ENCODE data around the gene MYRF. TPM values are rescaled to one million over a fixed set of nuclear protein-coding genes. Genes with fewer than 3 reads are reported as not detected.

MYRF gene
- polyA plus RNA-seq, 1 donor (not counting 4 experiments of a cell fraction or from before 2014, with no cell fraction given): 0.14 TPM

GRCh38 chr11:61793083-61793828 is 40.8 kb downstream of the MYRF start:
- DNase-seq (ENCODE audit: low read depth, low spot score): no peak
- H3K36me3 ChIP-seq (ENCODE audit: control insufficient read depth in 2 of 2, extremely low read depth in 1 of 2, insufficient read depth in 2 of 2, low read length in 2 of 2): peaks cover 18 to 26% of the 10 kb centered on the region in 2 experiments

GRCh38 chr11:61793829-61794204 is 41.4 kb downstream of the MYRF start:
- TF ChIP-seq EZH2 (IDR thresholded peaks at IDR 0.05; ENCODE audit: low read length) (no peak), CTCF (optimal IDR thresholded peaks at IDR 0.05 in 1 of 3, IDR thresholded peaks at IDR 0.05 in 1 of 3, conservative IDR thresholded peaks at IDR 0.05 in 1 of 3; ENCODE audit: extremely low read depth in 1 of 3, insufficient read depth in 2 of 3, low read length in 3 of 3) (no peak)
- Histone ChIP-seq H3K4me3 (ENCODE audit: control insufficient read depth in 2 of 3, extremely low read depth in 1 of 3, insufficient read depth in 2 of 3, low read depth in 1 of 3, low read length in 3 of 3) (peak overlapping the region; percentile 83 to 99 (median 95)), H3K27ac (ENCODE audit: control insufficient read depth, insufficient read depth, low read length) (peak overlapping the region; percentile 100), H4K20me1 (ENCODE audit: control insufficient read depth, extremely low read depth, insufficient read depth, low read length) (peaks cover 6% of the 10 kb centered on the region), H3K4me1 (ENCODE audit: control insufficient read depth, extremely low read depth, insufficient read depth, low read length) (peaks cover 11% of the 10 kb centered on the region), H3K9ac (ENCODE audit: control insufficient read depth, extremely low read depth, insufficient read depth, low read length) (peak overlapping the region; percentile 100), H2AFZ (ENCODE audit: control insufficient read depth, low read length) (no peak overlapping the region), H3K27me3 (ENCODE audit: control insufficient read depth, extremely low read depth, insufficient read depth, low read length) (no peaks in the 10 kb centered on the region), H3K4me2 (ENCODE audit: control insufficient read depth, extremely low read depth, insufficient read depth, low read depth, low read length) (peak overlapping the region; percentile 80), H3K36me3 (ENCODE audit: control insufficient read depth in 2 of 2, extremely low read depth in 1 of 2, insufficient read depth in 2 of 2, low read length in 2 of 2) (peaks cover 16 to 20% of the 10 kb centered on the region in 2 experiments), H3K9me3 (ENCODE audit: control insufficient read depth, low read depth, low read length) (no peaks in the 10 kb centered on the region), H3K79me2 (ENCODE audit: control insufficient read depth, insufficient read depth, low read length) (peaks cover 64% of the 10 kb centered on the region), H3K9me1 (ENCODE audit: control insufficient read depth, extremely low read depth, insufficient read depth, low read length) (no peaks in the 10 kb centered on the region)
- FAIRE-seq (no peak), DNase-seq (ENCODE audit: low read depth, low spot score) (no peak)
- dilution Hi-C loops (cut with MboI; ENCODE audit: extremely low pct_ligation_motif_present, low sequenced_read_pairs): no loop called here

More at GRCh38 chr11:61793083-61793828, 40.8 kb downstream of the MYRF start:
- Histone ChIP-seq H3K79me2 (ENCODE audit: control insufficient read depth, insufficient read depth, low read length) (peaks cover 64% of the 10 kb centered on the region), H4K20me1 (ENCODE audit: control insufficient read depth, extremely low read depth, insufficient read depth, low read length) (peaks cover 6% of the 10 kb centered on the region), H3K9me1 (ENCODE audit: control insufficient read depth, extremely low read depth, insufficient read depth, low read length) (no peaks in the 10 kb centered on the region), H3K9ac (ENCODE audit: control insufficient read depth, extremely low read depth, insufficient read depth, low read length) (peak overlapping the region; percentile 100), H3K9me3 (ENCODE audit: control insufficient read depth, low read depth, low read length) (no peaks in the 10 kb centered on the region), H3K4me3 (ENCODE audit: control insufficient read depth in 2 of 3, extremely low read depth in 1 of 3, insufficient read depth in 2 of 3, low read depth in 1 of 3, low read length in 3 of 3) (peak overlapping the region; percentile 83 to 99 (median 95)), H3K27me3 (ENCODE audit: control insufficient read depth, extremely low read depth, insufficient read depth, low read length) (no peaks in the 10 kb centered on the region), H3K4me2 (ENCODE audit: control insufficient read depth, extremely low read depth, insufficient read depth, low read depth, low read length) (peak overlapping the region; percentile 80), H3K27ac (ENCODE audit: control insufficient read depth, insufficient read depth, low read length) (peak overlapping the region; percentile 100), H2AFZ (ENCODE audit: control insufficient read depth, low read length) (peak overlapping the region; percentile 100), H3K4me1 (ENCODE audit: control insufficient read depth, extremely low read depth, insufficient read depth, low read length) (peaks cover 11% of the 10 kb centered on the region)
- FAIRE-seq: no peak
- TF ChIP-seq EZH2 (IDR thresholded peaks at IDR 0.05; ENCODE audit: low read length) (no peak), CTCF (optimal IDR thresholded peaks at IDR 0.05 in 1 of 3, IDR thresholded peaks at IDR 0.05 in 1 of 3, conservative IDR thresholded peaks at IDR 0.05 in 1 of 3; ENCODE audit: extremely low read depth in 1 of 3, insufficient read depth in 2 of 3, low read length in 3 of 3) (no peak)
- dilution Hi-C loops (cut with MboI; ENCODE audit: extremely low pct_ligation_motif_present, low sequenced_read_pairs): no loop called here

Data from keratinocyte (primary cell).